Tibial nerve (tissue), 4 donors: Measurements from ENCODE around the gene CNKSR2.

Experiments used
- EP300 ChIP-seq, 2 donors: sonication (generic); formaldehyde crosslinking; IDR thresholded peaks; one replicate each; pipeline ENCODE4 v1.6.1; 2017; ENCODE audit warnings: antibody characterized with exemption in 2 of 2, mild to moderate bottlenecking in 1 of 2
- POLR2A ChIP-seq, 2 donors: fragments of 450-650 bp; IDR thresholded peaks; one replicate each; pipeline ENCODE4 v1.6.1; 2017; ENCODE audit warnings: antibody characterized with exemption in 2 of 2, mild to moderate bottlenecking in 2 of 2, moderate library complexity in 2 of 2
- TF ChIP-seq, protein P1 (sequence below), 5 experiments: fragments of 200-600 bp in 3 of 5; fragments of 450-650 bp in 2 of 5; sonication (generic) in 3 of 5; IDR thresholded peaks; one replicate each; pipeline ENCODE4 v1.5.1; 2016 to 2019; ENCODE audit warnings: antibody characterized with exemption in 5 of 5, mild to moderate bottlenecking in 3 of 5, moderate library complexity in 2 of 5

DNA sequence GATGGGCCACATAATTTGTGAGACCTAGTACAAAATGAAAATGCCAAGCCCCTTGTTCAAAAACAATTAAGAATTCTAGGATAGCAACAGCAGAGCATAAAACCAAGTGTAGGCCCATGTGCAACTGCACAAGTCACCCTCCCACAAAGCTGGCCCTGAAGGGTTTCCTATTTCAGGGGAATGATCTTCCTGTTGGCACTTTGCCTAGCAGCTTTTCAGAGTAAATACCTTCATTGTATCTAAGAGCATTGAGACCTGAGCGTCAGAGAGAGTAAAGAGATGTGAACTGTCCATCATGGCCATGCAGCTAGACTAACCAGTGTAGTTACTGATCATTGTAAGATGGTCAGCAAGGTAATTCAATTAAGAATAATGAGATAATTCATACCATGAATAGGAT, 113.6 kb downstream of the CNKSR2 start:
- TF ChIP-seq EP300 (IDR thresholded peaks at IDR 0.05): no peak
- TF ChIP-seq, protein P1, sequence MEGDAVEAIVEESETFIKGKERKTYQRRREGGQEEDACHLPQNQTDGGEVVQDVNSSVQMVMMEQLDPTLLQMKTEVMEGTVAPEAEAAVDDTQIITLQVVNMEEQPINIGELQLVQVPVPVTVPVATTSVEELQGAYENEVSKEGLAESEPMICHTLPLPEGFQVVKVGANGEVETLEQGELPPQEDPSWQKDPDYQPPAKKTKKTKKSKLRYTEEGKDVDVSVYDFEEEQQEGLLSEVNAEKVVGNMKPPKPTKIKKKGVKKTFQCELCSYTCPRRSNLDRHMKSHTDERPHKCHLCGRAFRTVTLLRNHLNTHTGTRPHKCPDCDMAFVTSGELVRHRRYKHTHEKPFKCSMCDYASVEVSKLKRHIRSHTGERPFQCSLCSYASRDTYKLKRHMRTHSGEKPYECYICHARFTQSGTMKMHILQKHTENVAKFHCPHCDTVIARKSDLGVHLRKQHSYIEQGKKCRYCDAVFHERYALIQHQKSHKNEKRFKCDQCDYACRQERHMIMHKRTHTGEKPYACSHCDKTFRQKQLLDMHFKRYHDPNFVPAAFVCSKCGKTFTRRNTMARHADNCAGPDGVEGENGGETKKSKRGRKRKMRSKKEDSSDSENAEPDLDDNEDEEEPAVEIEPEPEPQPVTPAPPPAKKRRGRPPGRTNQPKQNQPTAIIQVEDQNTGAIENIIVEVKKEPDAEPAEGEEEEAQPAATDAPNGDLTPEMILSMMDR (IDR thresholded peaks at IDR 0.05): no peak
- no peak for TF ChIP-seq POLR2A (IDR thresholded peaks at IDR 0.05)
